GM12878 (cell line): Measurements from ENCODE around the gene SIK3. TPM values are rescaled to one million over a fixed set of nuclear protein-coding genes. Genes with fewer than 3 reads are reported as not detected.

ENCODE experiments used
- BHLHE40 ChIP-seq, 2 experiments: fragments of 450-650 bp in 1 of 2; IDR thresholded peaks; 2 replicates each; pipeline ENCODE4 v1.6.1; 2011 to 2017; ENCODE audit warnings: low read depth in 2 of 2, borderline replicate concordance in 1 of 2, improper control_type of control experiment in 1 of 2, low read length in 1 of 2, mild to moderate bottlenecking in 1 of 2
- CBFB ChIP-seq: IDR thresholded peaks from 2 replicates; pipeline ENCODE4 v1.6.1; 2016; ENCODE audit warnings: antibody characterized with exemption, low read depth
- CTCF ChIP-seq, 3 experiments: IDR thresholded peaks in 2 of 3; conservative IDR thresholded peaks in 1 of 3; 2 replicates each; pipeline ENCODE4 v1.5.1; 2011; ENCODE audit warnings: low read depth in 3 of 3, low read length in 3 of 3, mild to moderate bottlenecking in 3 of 3, control low read depth in 2 of 3, moderate library complexity in 2 of 3, inconsistent platforms in 1 of 3, mixed read lengths in 1 of 3; ENCODE audit not compliant: control insufficient read depth in 2 of 3, insufficient read depth in 1 of 3; ENCODE audit errors: extremely low read depth in 1 of 3
- E2F8 ChIP-seq: fragments of 450-650 bp; IDR thresholded peaks from 2 replicates; pipeline ENCODE4 v1.6.1; 2018; ENCODE audit warnings: mild to moderate bottlenecking, low read depth, moderate library complexity; ENCODE audit not compliant: partially characterized antibody
- KAT2A ChIP-seq: conservative IDR thresholded peaks from 2 replicates; pipeline ENCODE4 v1.6.1; 2011; ENCODE audit warnings: low read depth, low read length; ENCODE audit not compliant: control insufficient read depth
- NR2F1 ChIP-seq: fragments of 450-650 bp; conservative IDR thresholded peaks from 2 replicates; pipeline ENCODE4 v1.6.1; 2017; ENCODE audit warnings: mild to moderate bottlenecking
- ZBTB40 ChIP-seq: fragments of 450-650 bp; IDR thresholded peaks from 2 replicates; pipeline ENCODE4 v1.6.1; 2016; ENCODE audit warnings: mild to moderate bottlenecking, moderate library complexity, borderline replicate concordance
- polyA plus RNA-seq, 11 experiments: library from polyadenylated mRNA; depleted of rRNA in 4 of 11; unstranded in 6 of 11; stranded (reverse) in 5 of 11; fragments of >200 nt; fragmentation: Nextera tagmentation in 4 of 11; fragmentation: Illumina TruSeq in 1 of 11; extraction: Ambion mirVana in 4 of 11; extraction: Trizol in 1 of 11; gene quantifications; 1 replicate in 1 of 11; 2 replicates in 10 of 11; pipeline versions ENCODE4 v1.2.1 to v1.2.3, GENCODE V29; 2011 to 2016; ENCODE audit warnings: inconsistent platforms in 2 of 11, missing spikeins in 2 of 11, low read depth in 1 of 11
- total RNA-seq, 4 experiments: library from RNA; depleted of rRNA in 3 of 4; stranded (reverse); fragments of >200 nt in 3 of 4; fragmentation: Illumina TruSeq in 1 of 4; extraction: Trizol in 1 of 4; gene quantifications; 2 replicates each; pipeline versions ENCODE4 v1.2.1 to v1.2.3, GENCODE V29; 2013 to 2021

Gene SIK3
- total and polyA plus RNA-seq, 10 of the 15 experiments (the other 5 are each of a cell fraction or from before 2014, with no cell fraction given) = 2.5 to 31.9 (median 11.1) TPM

GRCh38 chr11:117042689-117043088, 55.5 kb downstream of the SIK3 start (continued):
- no peak for TF ChIP-seq CTCF (IDR thresholded peaks at IDR 0.05 in 2 of 3, conservative IDR thresholded peaks at IDR 0.05 in 1 of 3; ENCODE audit: control insufficient read depth in 2 of 3, extremely low read depth in 1 of 3, insufficient read depth in 1 of 3, low read depth in 3 of 3, low read length in 3 of 3)
- no peak for TF ChIP-seq KAT2A
- TF ChIP-seq BHLHE40 (IDR thresholded peaks at IDR 0.05; ENCODE audit: borderline replicate concordance in 1 of 2, low read depth in 2 of 2, low read length in 1 of 2) = no peak
- no peak for TF ChIP-seq NR2F1
- no peak for TF ChIP-seq ZBTB40
- TF ChIP-seq E2F8 = no peak
- TF ChIP-seq CBFB = no peak
